Measurements from ENCODE around the gene PPARD. TPM values are rescaled to one million over a fixed set of nuclear protein-coding genes. Genes with fewer than 3 reads are reported as not detected.

PPARD gene
- total RNA-seq, 1 experiment from 2014 or later = 24.7 TPM

- intact Hi-C loops (cut with micrococcal nuclease; ENCODE audit: unreplicated experiment) = no loop called here
- TF ChIP-seq, protein P1, sequence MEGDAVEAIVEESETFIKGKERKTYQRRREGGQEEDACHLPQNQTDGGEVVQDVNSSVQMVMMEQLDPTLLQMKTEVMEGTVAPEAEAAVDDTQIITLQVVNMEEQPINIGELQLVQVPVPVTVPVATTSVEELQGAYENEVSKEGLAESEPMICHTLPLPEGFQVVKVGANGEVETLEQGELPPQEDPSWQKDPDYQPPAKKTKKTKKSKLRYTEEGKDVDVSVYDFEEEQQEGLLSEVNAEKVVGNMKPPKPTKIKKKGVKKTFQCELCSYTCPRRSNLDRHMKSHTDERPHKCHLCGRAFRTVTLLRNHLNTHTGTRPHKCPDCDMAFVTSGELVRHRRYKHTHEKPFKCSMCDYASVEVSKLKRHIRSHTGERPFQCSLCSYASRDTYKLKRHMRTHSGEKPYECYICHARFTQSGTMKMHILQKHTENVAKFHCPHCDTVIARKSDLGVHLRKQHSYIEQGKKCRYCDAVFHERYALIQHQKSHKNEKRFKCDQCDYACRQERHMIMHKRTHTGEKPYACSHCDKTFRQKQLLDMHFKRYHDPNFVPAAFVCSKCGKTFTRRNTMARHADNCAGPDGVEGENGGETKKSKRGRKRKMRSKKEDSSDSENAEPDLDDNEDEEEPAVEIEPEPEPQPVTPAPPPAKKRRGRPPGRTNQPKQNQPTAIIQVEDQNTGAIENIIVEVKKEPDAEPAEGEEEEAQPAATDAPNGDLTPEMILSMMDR (conservative IDR thresholded peaks at IDR 0.05) = no peak
- no peak for TF ChIP-seq EZH2 (IDR thresholded peaks at IDR 0.05; ENCODE audit: low read depth)
- no peak for DNase-seq
- no peak overlapping the region for H2AFZ ChIP-seq
- H3F3A ChIP-seq (ENCODE audit: insufficient read depth, low read depth) = no peaks in the 10 kb centered on the region
- no peaks in the 10 kb centered on the region for H3K79me2 ChIP-seq (ENCODE audit: low read depth)
- no peak overlapping the region for H3K4me3 ChIP-seq
- H4K20me1 ChIP-seq (ENCODE audit: insufficient read depth) = no peaks in the 10 kb centered on the region
- ChIA-PET CTCF (interaction anchor here (0.6 to 0.7 kb wide), 2 partner anchors 119 to 247 kb away, joined by 4 to 5 read pairs; no protein-coding TSS in a partner anchor), POLR2A (ENCODE audit: unreplicated experiment) (no interaction called here)
- no peak overlapping the region for H3K4me2 ChIP-seq
- BruUV-seq (replicated peaks) = no TSS peak
- H3K36me3 ChIP-seq (ENCODE audit: low read depth) = no peaks in the 10 kb centered on the region
- no peak overlapping the region for H3K27ac ChIP-seq
- H3K4me1 ChIP-seq (replicated peaks; ENCODE audit: insufficient read depth) = no peaks in the 10 kb centered on the region
- peaks cover 18% of the 10 kb centered on the region; the same call in 1 of the 2 replicates for H3K9me3 ChIP-seq (ENCODE audit: insufficient read depth, low read depth)
- no peaks in the 10 kb centered on the region for H3K27me3 ChIP-seq (ENCODE audit: insufficient read depth, low read depth)
- no peaks in the 10 kb centered on the region for H3K9me2 ChIP-seq (ENCODE audit: insufficient read depth)
These were observed 85.5 kb downstream of the PPARD start for GRCh38 chr6:35427851-35428321.

DNA sequence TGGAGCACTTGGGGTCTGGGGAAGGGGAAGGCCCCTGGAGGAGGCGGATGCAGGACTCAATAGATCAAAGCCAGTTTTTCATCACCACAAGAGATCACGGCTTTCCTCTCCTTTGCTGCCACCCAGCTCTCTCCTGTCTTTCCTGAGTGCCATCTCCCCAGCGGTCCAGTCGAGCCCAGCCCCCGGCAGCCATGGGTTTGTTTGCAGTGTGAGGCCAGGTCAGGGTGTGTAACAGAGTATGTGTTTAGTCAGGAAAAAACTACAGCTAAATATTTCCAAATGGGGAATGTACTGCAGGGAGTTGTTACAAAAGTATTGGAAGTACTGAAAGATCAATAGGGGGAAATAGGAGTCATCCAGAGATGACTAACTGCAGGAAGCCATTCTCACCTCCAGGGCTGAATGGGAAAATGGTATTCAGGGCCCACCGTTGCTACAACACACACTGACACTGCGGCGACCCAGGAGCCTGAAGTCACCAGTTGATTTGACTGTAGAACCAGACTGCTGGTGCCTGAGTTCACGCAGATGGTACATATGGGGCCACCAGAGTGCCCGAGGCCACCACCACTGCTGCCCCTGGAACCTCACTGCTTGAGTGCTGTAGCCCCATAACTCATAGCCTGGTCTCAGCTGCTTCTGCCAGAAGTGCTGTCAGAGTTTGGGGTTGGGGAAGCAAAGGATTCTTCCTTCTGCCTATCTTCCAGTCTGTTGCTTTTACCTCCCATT lies 86.2 kb downstream of the PPARD start:
- TF ChIP-seq EZH2 (IDR thresholded peaks at IDR 0.05; ENCODE audit: low read depth) = no peak
- TF ChIP-seq, protein P1 (conservative IDR thresholded peaks at IDR 0.05) = no peak
- Histone ChIP-seq H3K9me2 (ENCODE audit: insufficient read depth) (no peaks in the 10 kb centered on the region), H3K4me2 (no peak overlapping the region), H3F3A (ENCODE audit: insufficient read depth, low read depth) (no peaks in the 10 kb centered on the region), H3K4me3 (no peak overlapping the region), H3K27me3 (ENCODE audit: insufficient read depth, low read depth) (no peaks in the 10 kb centered on the region), H3K27ac (no peak overlapping the region), H3K79me2 (ENCODE audit: low read depth) (no peaks in the 10 kb centered on the region), H3K4me1 (replicated peaks; ENCODE audit: insufficient read depth) (no peaks in the 10 kb centered on the region), H3K36me3 (ENCODE audit: low read depth) (no peaks in the 10 kb centered on the region), H3K9me3 (ENCODE audit: insufficient read depth, low read depth) (peaks cover 18% of the 10 kb centered on the region; the same call in 1 of the 2 replicates), H2AFZ (no peak overlapping the region), H4K20me1 (ENCODE audit: insufficient read depth) (no peaks in the 10 kb centered on the region)
- intact Hi-C loops (cut with micrococcal nuclease; ENCODE audit: unreplicated experiment) = no loop called here
- BruUV-seq (replicated peaks) = no TSS peak
- no peak for DNase-seq
- CTCF ChIA-PET = interaction anchor here (0.6 to 0.7 kb wide), 2 partner anchors 118 to 246 kb away, joined by 4 to 5 read pairs; no protein-coding TSS in a partner anchor
- POLR2A ChIA-PET (ENCODE audit: unreplicated experiment) = interaction anchor here (0.6 kb wide), 1 partner anchor 16 kb away, joined by 3 read pairs; no protein-coding TSS in a partner anchor

- H3K27ac ChIP-seq = no peak overlapping the region
- intact Hi-C loops (cut with micrococcal nuclease; ENCODE audit: unreplicated experiment) = no loop called here
These were observed 87.1 kb downstream of the PPARD start for GRCh38 chr6:35429463-35429862.

More at GRCh38 chr6:35429463-35429862, 87.1 kb downstream of the PPARD start:
- no peaks in the 10 kb centered on the region for H3F3A ChIP-seq (ENCODE audit: insufficient read depth, low read depth)
- H3K4me2 ChIP-seq = no peak overlapping the region
- H3K4me3 ChIP-seq = no peak overlapping the region
- CTCF ChIA-PET = no interaction called here
- BruUV-seq (replicated peaks) = no TSS peak
- H3K79me2 ChIP-seq (ENCODE audit: low read depth) = no peaks in the 10 kb centered on the region
- no peak for TF ChIP-seq EZH2 (IDR thresholded peaks at IDR 0.05; ENCODE audit: low read depth)
- TF ChIP-seq, protein P1 (conservative IDR thresholded peaks at IDR 0.05) = no peak
- H3K9me2 ChIP-seq (ENCODE audit: insufficient read depth) = no peaks in the 10 kb centered on the region
- POLR2A ChIA-PET (ENCODE audit: unreplicated experiment) = no interaction called here
- peaks cover 18% of the 10 kb centered on the region; the same call in 1 of the 2 replicates for H3K9me3 ChIP-seq (ENCODE audit: insufficient read depth, low read depth)
- no peaks in the 10 kb centered on the region for H3K36me3 ChIP-seq (ENCODE audit: low read depth)
- no peaks in the 10 kb centered on the region for H3K4me1 ChIP-seq (replicated peaks; ENCODE audit: insufficient read depth)
- no peak for DNase-seq
- H2AFZ ChIP-seq = no peak overlapping the region
- H3K27me3 ChIP-seq (ENCODE audit: insufficient read depth, low read depth) = no peaks in the 10 kb centered on the region
- H4K20me1 ChIP-seq (ENCODE audit: insufficient read depth) = no peaks in the 10 kb centered on the region

Data from PC-9 (cell line).